Thyroid gland (tissue), 4 donors: ENCODE results near the gene RPTOR.

Source experiments
- POLR2A ChIP-seq, 2 donors: fragments of 450-650 bp; IDR thresholded peaks; one replicate each; pipeline ENCODE4 v1.6.1; 2017; ENCODE audit warnings: antibody characterized with exemption in 2 of 2, mild to moderate bottlenecking in 2 of 2, moderate library complexity in 1 of 2
- TF ChIP-seq, protein P1 (sequence below), 6 experiments: fragments of 200-600 bp in 3 of 6; fragments of 450-650 bp in 3 of 6; sonication (generic) in 3 of 6; IDR thresholded peaks; one replicate each; pipeline ENCODE4 v1.5.1; 2016 to 2019; ENCODE audit warnings: antibody characterized with exemption in 6 of 6, mild to moderate bottlenecking in 2 of 6, inconsistent platforms in 1 of 6, moderate library complexity in 1 of 6

DNA sequence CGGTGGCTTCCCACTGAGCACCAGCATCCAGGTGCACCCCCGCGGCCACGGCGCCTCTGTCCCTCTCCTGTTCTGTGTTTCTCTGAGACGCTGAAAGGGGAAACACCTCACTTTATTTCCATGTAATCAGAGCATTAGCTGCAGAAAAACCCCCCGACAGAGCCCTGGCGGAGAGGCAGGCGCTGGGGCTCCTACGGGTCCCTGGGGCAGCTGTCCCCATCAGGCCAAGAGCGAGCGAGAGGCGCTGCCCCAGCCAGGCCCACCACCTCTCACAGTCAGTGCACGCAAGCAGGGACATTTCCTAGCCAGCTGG lies 419.9 kb downstream of the RPTOR start:
- no peak for TF ChIP-seq POLR2A (IDR thresholded peaks at IDR 0.05)
- TF ChIP-seq, protein P1, sequence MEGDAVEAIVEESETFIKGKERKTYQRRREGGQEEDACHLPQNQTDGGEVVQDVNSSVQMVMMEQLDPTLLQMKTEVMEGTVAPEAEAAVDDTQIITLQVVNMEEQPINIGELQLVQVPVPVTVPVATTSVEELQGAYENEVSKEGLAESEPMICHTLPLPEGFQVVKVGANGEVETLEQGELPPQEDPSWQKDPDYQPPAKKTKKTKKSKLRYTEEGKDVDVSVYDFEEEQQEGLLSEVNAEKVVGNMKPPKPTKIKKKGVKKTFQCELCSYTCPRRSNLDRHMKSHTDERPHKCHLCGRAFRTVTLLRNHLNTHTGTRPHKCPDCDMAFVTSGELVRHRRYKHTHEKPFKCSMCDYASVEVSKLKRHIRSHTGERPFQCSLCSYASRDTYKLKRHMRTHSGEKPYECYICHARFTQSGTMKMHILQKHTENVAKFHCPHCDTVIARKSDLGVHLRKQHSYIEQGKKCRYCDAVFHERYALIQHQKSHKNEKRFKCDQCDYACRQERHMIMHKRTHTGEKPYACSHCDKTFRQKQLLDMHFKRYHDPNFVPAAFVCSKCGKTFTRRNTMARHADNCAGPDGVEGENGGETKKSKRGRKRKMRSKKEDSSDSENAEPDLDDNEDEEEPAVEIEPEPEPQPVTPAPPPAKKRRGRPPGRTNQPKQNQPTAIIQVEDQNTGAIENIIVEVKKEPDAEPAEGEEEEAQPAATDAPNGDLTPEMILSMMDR (IDR thresholded peaks at IDR 0.05): no peak
